GM12892 (cell line): ENCODE results near the gene GLIS1.

ENCODE experiments used
- POLR2A ChIP-seq: IDR thresholded peaks from 2 replicates; pipeline ENCODE4 v1.6.1; 2011; ENCODE audit warnings: low read depth, low read length, control low read depth
- POLR2AphosphoS5 ChIP-seq: IDR thresholded peaks from 2 replicates; pipeline ENCODE4 v1.6.1; 2011; ENCODE audit warnings: low read depth, low read length, control low read depth

DNA sequence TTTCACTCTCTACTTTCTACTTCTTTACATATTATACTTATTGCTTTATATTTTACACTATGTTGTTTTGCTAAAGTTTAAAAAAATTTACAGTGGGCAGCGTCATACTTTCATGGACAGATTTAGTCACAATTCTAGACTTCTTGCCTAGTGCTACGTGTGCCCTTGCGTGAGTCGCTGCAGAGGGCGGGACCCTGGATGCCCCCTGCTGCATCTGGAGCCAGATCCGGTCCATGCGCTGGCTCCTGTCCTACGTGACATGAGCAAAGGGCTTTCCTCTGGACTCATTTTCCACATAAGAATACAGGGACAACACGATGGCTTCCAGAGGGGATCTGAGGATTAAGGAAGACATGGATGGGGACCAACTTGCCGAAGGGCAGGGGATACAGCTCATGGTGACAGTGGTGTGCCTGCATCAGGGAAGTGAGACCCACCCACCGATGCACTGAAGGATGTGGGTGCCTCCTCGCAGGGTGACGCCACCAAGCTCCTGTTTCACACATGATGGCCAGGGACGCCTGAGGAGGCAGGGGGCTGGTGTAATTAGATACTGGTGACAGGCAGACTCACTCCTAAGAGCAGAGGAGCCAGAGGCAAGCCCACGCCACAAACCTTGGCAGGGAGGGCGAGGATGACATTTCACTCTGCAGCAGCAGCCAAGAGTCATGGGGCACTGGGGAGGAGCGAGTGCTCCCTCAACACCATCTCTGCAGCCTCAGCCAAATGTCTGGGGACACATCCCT lies 193.1 kb downstream of the GLIS1 start:
- no peak for TF ChIP-seq POLR2AphosphoS5
- no peak for TF ChIP-seq POLR2A
